ENCODE results near the gene ZFAND3.

Gene ZFAND3

GRCh38 chr6:38159596-38159995 lies 340.1 kb downstream of the ZFAND3 start:
- no peak overlapping the region for H2BK120ac ChIP-seq (ENCODE audit: low read depth, low read length)
- H3K4me3 ChIP-seq (ENCODE audit: low read length), result no peak overlapping the region
- no peaks in the 10 kb centered on the region for H3K79me1 ChIP-seq (ENCODE audit: low read length)
- no peak overlapping the region for H3K4me2 ChIP-seq (ENCODE audit: low read length)
- no peak overlapping the region for H3K18ac ChIP-seq (ENCODE audit: low read length)
- H4K8ac ChIP-seq (ENCODE audit: low read depth, low read length), result no peak overlapping the region
- H3K79me2 ChIP-seq (ENCODE audit: control insufficient read depth, insufficient read depth, low read length), result no peaks in the 10 kb centered on the region
- no peaks in the 10 kb centered on the region for H3K36me3 ChIP-seq (ENCODE audit: control insufficient read depth, insufficient read depth, low read length)
- DNase-seq, result no peak
- no peak overlapping the region for H3K56ac ChIP-seq (ENCODE audit: low read length)
- H3K9ac ChIP-seq (ENCODE audit: low read length), result no peak overlapping the region
- H3K4ac ChIP-seq (ENCODE audit: low read depth, low read length), result no peak overlapping the region
- H3K23ac ChIP-seq (ENCODE audit: low read length), result no peak overlapping the region
- H3K27me3 ChIP-seq (ENCODE audit: insufficient read depth, low read length, poor library complexity), result no peaks in the 10 kb centered on the region
- no peak overlapping the region for H2BK15ac ChIP-seq (replicated peaks; ENCODE audit: low read depth)
- no CpG with 5 or more reads among the region's 8 CpGs for WGBS (ENCODE audit: extremely low coverage, insufficient coverage, low lambda C conversion rate)
- no peak overlapping the region for H4K5ac ChIP-seq (ENCODE audit: low read length)
- no peak overlapping the region for H2BK5ac ChIP-seq (ENCODE audit: low read length)
- H2AK5ac ChIP-seq (ENCODE audit: low read length), result no peak overlapping the region
- no peak overlapping the region for H3K27ac ChIP-seq (ENCODE audit: low read depth, low read length)
- H3K4me1 ChIP-seq (ENCODE audit: control insufficient read depth, low read depth, low read length), result no peaks in the 10 kb centered on the region

- H2BK15ac ChIP-seq (replicated peaks; ENCODE audit: low read depth), result no peak overlapping the region
Observed at GRCh38 chr6:38160831-38161230, 341.3 kb downstream of the ZFAND3 start.

GRCh38 chr6:38161331-38161730 lies 341.8 kb downstream of the ZFAND3 start:
- H3K27ac ChIP-seq (ENCODE audit: low read depth, low read length), result no peak overlapping the region
- H3K4me1 ChIP-seq (ENCODE audit: control insufficient read depth, low read depth, low read length), result no peaks in the 10 kb centered on the region
- no peak for DNase-seq
- no peaks in the 10 kb centered on the region for H3K27me3 ChIP-seq (ENCODE audit: insufficient read depth, low read length, poor library complexity)
- H2BK5ac ChIP-seq (ENCODE audit: low read length), result no peak overlapping the region
- no peak overlapping the region for H4K8ac ChIP-seq (ENCODE audit: low read depth, low read length)
- H3K79me2 ChIP-seq (ENCODE audit: control insufficient read depth, insufficient read depth, low read length), result no peaks in the 10 kb centered on the region
- H2BK120ac ChIP-seq (ENCODE audit: low read depth, low read length), result no peak overlapping the region
- H3K4me2 ChIP-seq (ENCODE audit: low read length), result no peak overlapping the region
- H2AK5ac ChIP-seq (ENCODE audit: low read length), result no peak overlapping the region
- no peak overlapping the region for H2BK15ac ChIP-seq (replicated peaks; ENCODE audit: low read depth)
- H3K56ac ChIP-seq (ENCODE audit: low read length), result no peak overlapping the region
- no peak overlapping the region for H3K4me3 ChIP-seq (ENCODE audit: low read length)
- no peak overlapping the region for H3K18ac ChIP-seq (ENCODE audit: low read length)
- H4K5ac ChIP-seq (ENCODE audit: low read length), result no peak overlapping the region
- H3K23ac ChIP-seq (ENCODE audit: low read length), result no peak overlapping the region
- H3K9ac ChIP-seq (ENCODE audit: low read length), result no peak overlapping the region
- no peaks in the 10 kb centered on the region for H3K79me1 ChIP-seq (ENCODE audit: low read length)
- H3K36me3 ChIP-seq (ENCODE audit: control insufficient read depth, insufficient read depth, low read length), result no peaks in the 10 kb centered on the region
- no peak overlapping the region for H3K4ac ChIP-seq (ENCODE audit: low read depth, low read length)
- WGBS (ENCODE audit: extremely low coverage, insufficient coverage, low lambda C conversion rate), result no CpG with 5 or more reads among the region's 15 CpGs

More at GRCh38 chr6:38160831-38161230, 341.3 kb downstream of the ZFAND3 start:
- no peak overlapping the region for H3K9ac ChIP-seq (ENCODE audit: low read length)
- no peak overlapping the region for H3K23ac ChIP-seq (ENCODE audit: low read length)
- no peak overlapping the region for H3K4me2 ChIP-seq (ENCODE audit: low read length)
- H3K79me1 ChIP-seq (ENCODE audit: low read length), result no peaks in the 10 kb centered on the region
- H3K79me2 ChIP-seq (ENCODE audit: control insufficient read depth, insufficient read depth, low read length), result no peaks in the 10 kb centered on the region
- no peaks in the 10 kb centered on the region for H3K27me3 ChIP-seq (ENCODE audit: insufficient read depth, low read length, poor library complexity)
- no peaks in the 10 kb centered on the region for H3K4me1 ChIP-seq (ENCODE audit: control insufficient read depth, low read depth, low read length)
- H2BK5ac ChIP-seq (ENCODE audit: low read length), result no peak overlapping the region
- H4K5ac ChIP-seq (ENCODE audit: low read length), result no peak overlapping the region
- no peak overlapping the region for H3K27ac ChIP-seq (ENCODE audit: low read depth, low read length)
- no peak overlapping the region for H3K18ac ChIP-seq (ENCODE audit: low read length)
- H4K8ac ChIP-seq (ENCODE audit: low read depth, low read length), result no peak overlapping the region
- no peak overlapping the region for H2BK120ac ChIP-seq (ENCODE audit: low read depth, low read length)
- no peak overlapping the region for H2AK5ac ChIP-seq (ENCODE audit: low read length)
- no peaks in the 10 kb centered on the region for H3K36me3 ChIP-seq (ENCODE audit: control insufficient read depth, insufficient read depth, low read length)
- H3K4me3 ChIP-seq (ENCODE audit: low read length), result no peak overlapping the region
- DNase-seq, result no peak
- WGBS (ENCODE audit: extremely low coverage, insufficient coverage, low lambda C conversion rate), result no CpG with 5 or more reads among the region's 25 CpGs
- H3K4ac ChIP-seq (ENCODE audit: low read depth, low read length), result no peak overlapping the region
- no peak overlapping the region for H3K56ac ChIP-seq (ENCODE audit: low read length)

- H3K36me3 ChIP-seq (ENCODE audit: control insufficient read depth, insufficient read depth, low read length), result no peaks in the 10 kb centered on the region
- H2AK5ac ChIP-seq (ENCODE audit: low read length), result no peak overlapping the region
- H3K56ac ChIP-seq (ENCODE audit: low read length), result no peak overlapping the region
- no peaks in the 10 kb centered on the region for H3K4me1 ChIP-seq (ENCODE audit: control insufficient read depth, low read depth, low read length)
- no peak overlapping the region for H3K4me3 ChIP-seq (ENCODE audit: low read length)
- H2BK15ac ChIP-seq (replicated peaks; ENCODE audit: low read depth), result no peak overlapping the region
- no peak overlapping the region for H3K9ac ChIP-seq (ENCODE audit: low read length)
- H4K5ac ChIP-seq (ENCODE audit: low read length), result no peak overlapping the region
- H4K8ac ChIP-seq (ENCODE audit: low read depth, low read length), result no peak overlapping the region
- no peaks in the 10 kb centered on the region for H3K27me3 ChIP-seq (ENCODE audit: insufficient read depth, low read length, poor library complexity)
- WGBS (ENCODE audit: extremely low coverage, insufficient coverage, low lambda C conversion rate), result no CpG with 5 or more reads among the region's 15 CpGs
- H2BK120ac ChIP-seq (ENCODE audit: low read depth, low read length), result no peak overlapping the region
- H3K79me2 ChIP-seq (ENCODE audit: control insufficient read depth, insufficient read depth, low read length), result no peaks in the 10 kb centered on the region
- no peak overlapping the region for H3K4me2 ChIP-seq (ENCODE audit: low read length)
- H2BK5ac ChIP-seq (ENCODE audit: low read length), result no peak overlapping the region
- no peaks in the 10 kb centered on the region for H3K79me1 ChIP-seq (ENCODE audit: low read length)
- no peak overlapping the region for H3K23ac ChIP-seq (ENCODE audit: low read length)
- H3K4ac ChIP-seq (ENCODE audit: low read depth, low read length), result no peak overlapping the region
- DNase-seq, result no peak
- H3K27ac ChIP-seq (ENCODE audit: low read depth, low read length), result no peak overlapping the region
- no peak overlapping the region for H3K18ac ChIP-seq (ENCODE audit: low read length)
Observed at GRCh38 chr6:38161754-38162492, 342.4 kb downstream of the ZFAND3 start.

GRCh38 chr6:38162493-38163185 lies 343.1 kb downstream of the ZFAND3 start:
- no peak overlapping the region for H3K4ac ChIP-seq (ENCODE audit: low read depth, low read length)
- H3K18ac ChIP-seq (ENCODE audit: low read length), result no peak overlapping the region
- H4K8ac ChIP-seq (ENCODE audit: low read depth, low read length), result no peak overlapping the region
- no peak overlapping the region for H3K4me3 ChIP-seq (ENCODE audit: low read length)
- H3K4me2 ChIP-seq (ENCODE audit: low read length), result no peak overlapping the region
- H2BK5ac ChIP-seq (ENCODE audit: low read length), result no peak overlapping the region
- no peaks in the 10 kb centered on the region for H3K4me1 ChIP-seq (ENCODE audit: control insufficient read depth, low read depth, low read length)
- no peak overlapping the region for H2BK120ac ChIP-seq (ENCODE audit: low read depth, low read length)
- no peak overlapping the region for H3K9ac ChIP-seq (ENCODE audit: low read length)
- H3K27me3 ChIP-seq (ENCODE audit: insufficient read depth, low read length, poor library complexity), result no peaks in the 10 kb centered on the region
- no peaks in the 10 kb centered on the region for H3K79me2 ChIP-seq (ENCODE audit: control insufficient read depth, insufficient read depth, low read length)
- H4K5ac ChIP-seq (ENCODE audit: low read length), result no peak overlapping the region
- no peak overlapping the region for H3K23ac ChIP-seq (ENCODE audit: low read length)
- WGBS (ENCODE audit: extremely low coverage, insufficient coverage, low lambda C conversion rate), result no CpG with 5 or more reads among the region's 17 CpGs
- H3K27ac ChIP-seq (ENCODE audit: low read depth, low read length), result no peak overlapping the region
- H3K36me3 ChIP-seq (ENCODE audit: control insufficient read depth, insufficient read depth, low read length), result no peaks in the 10 kb centered on the region
- H2AK5ac ChIP-seq (ENCODE audit: low read length), result no peak overlapping the region
- no peaks in the 10 kb centered on the region for H3K79me1 ChIP-seq (ENCODE audit: low read length)
- DNase-seq, result no peak
- H2BK15ac ChIP-seq (replicated peaks; ENCODE audit: low read depth), result no peak overlapping the region
- no peak overlapping the region for H3K56ac ChIP-seq (ENCODE audit: low read length)

Data from mesendoderm (in vitro differentiated cells).